Renal cortex interstitium (tissue), 11 donors: ENCODE results near the gene WFIKKN1. TPM values are rescaled to one million over a fixed set of nuclear protein-coding genes. Genes with fewer than 3 reads are reported as not detected.

Source experiments
- DNase-seq, 11 donors: peaks; one replicate each; pipeline ENCODE4 v3.0.0-alpha.2; 2013; ENCODE audit warnings: low read depth in 9 of 11, low spot score in 4 of 11; ENCODE audit errors: extremely low read depth in 1 of 11
- polyA plus RNA-seq, 3 donors: library from polyadenylated mRNA; unstranded; fragments of 120-200 nt; gene quantifications; one replicate each; pipeline ENCODE4 v1.2.1, GENCODE V29; 2013; ENCODE audit not compliant: insufficient read length in 3 of 3

WFIKKN1 gene
- polyA plus RNA-seq, 3 donors = 1.3 to 2.0 (median 2.0) TPM

GRCh38 chr16:645852-646678 is 15.3 kb downstream of the WFIKKN1 start:
- no peak for DNase-seq

GRCh38 chr16:646679-647172 is 15.9 kb downstream of the WFIKKN1 start:
- no peak for DNase-seq

DNA sequence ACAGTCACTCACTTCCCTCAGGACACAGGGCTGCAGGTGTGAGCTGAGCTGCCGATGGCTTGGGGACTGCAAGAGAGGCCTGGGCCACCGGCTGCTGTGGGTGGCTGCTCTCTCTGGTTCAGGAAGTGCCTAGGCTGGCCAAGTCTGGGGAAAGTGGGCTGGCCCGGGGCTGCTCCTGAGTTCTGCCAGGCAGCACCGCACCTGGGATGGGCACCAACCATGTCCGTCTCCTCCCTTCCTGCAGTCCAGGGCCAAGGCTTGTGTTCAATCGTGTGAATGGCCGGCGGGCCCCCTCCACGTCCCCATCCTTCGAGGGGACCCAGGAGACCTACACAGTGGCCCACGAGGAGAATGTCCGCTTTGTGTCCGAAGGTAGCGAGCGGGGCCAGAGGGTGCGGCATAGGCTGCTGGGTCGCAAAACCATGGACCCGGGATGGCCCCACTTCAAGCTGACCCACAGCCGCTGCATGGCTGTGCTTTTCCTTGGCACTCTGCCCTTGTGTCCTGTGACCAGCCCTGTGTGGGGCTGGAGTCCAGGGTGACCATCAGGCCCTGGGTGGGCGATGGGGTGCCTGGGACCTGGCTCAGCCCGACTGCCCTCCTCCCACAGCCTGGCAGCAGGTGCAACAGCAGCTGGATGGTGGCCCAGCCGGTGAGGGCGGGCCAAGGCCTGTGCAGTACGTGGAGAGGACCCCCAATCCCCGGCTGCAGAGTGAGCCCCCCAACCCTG is 16.6 kb downstream of the WFIKKN1 start:
- no peak for DNase-seq

DNA sequence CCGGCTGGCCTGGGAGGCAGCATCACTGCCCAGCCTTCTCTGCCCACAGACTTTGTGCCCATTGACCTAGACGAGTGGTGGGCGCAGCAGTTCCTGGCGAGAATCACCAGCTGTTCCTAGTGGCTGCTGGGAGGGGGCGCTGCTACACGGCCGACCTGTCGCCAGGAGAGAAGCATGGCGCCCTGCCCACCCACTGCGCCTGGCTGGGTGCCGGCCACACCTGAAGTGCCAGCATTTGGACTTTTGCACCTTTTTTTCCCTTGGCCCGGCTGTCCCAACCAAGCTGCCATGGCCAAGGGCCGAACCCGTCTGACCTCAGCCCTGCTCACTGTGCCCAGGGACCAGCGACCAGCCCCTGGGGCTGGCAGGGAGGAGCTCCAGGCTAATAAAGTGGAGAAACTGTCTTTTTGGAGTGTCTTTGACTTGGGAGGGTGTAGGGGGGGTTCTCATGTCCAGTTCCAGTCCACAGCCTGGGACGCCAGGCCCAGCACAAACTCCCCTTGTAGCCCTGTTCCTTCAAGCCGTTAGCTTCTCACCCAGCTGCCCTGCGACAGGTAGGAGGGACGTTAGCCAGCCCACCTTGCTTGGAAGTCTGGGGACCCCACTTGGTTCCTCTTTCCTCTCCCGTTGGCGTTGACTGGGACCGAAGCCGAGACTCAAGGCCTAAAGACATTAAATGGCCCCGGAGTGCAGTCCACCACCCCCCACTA is 17.4 kb downstream of the WFIKKN1 start:
- DNase-seq = no peak

DNA sequence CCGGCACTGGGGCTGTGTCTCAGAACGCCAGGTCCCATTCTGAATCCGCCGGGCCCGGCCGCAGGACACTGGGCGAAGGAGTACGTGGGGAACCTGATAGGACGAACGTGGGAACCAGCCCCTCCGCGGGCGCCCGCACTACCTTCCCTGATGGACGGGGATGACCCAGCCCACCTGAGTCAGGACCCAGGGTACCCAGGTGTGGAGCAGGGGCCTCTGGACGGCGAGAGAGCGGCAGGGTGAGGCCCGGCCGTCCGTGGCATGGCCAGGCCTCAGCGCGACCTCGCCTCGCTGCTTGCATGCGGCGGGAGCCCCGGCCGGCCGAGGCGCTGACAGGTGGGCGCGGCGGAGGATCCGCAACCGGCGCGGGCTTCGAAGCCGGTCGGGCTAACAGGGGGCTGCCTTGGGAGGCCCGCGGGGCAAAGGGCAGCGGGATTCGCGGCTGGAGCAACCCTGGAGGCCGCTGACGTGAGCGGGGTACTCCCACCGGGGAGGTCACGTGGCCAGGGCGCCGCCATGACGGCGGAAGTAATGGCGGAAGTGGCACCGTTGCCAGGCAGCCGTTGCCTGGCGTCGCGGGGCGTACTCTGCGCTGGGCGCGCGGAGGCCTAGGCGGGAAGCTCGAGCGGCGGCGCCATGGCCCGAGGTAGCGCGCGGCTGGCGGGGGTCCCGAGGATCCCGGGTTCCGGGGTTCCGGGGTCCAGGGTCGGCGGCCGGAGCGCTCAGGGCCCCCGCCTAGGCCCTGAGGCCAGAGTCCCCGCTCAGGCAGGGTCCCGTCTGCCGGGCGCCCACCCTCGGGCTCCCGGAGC is 18.2 kb downstream of the WFIKKN1 start, which contains the start of gene WDR90:
TSS of gene WDR90 (plus strand) at position 585 of the 809 bp plus-strand sequence. CDS start at position 637, 52 bp downstream.
- peak in 10 of 11 donors; percentile 72 to 87 (median 84) for DNase-seq

DNA sequence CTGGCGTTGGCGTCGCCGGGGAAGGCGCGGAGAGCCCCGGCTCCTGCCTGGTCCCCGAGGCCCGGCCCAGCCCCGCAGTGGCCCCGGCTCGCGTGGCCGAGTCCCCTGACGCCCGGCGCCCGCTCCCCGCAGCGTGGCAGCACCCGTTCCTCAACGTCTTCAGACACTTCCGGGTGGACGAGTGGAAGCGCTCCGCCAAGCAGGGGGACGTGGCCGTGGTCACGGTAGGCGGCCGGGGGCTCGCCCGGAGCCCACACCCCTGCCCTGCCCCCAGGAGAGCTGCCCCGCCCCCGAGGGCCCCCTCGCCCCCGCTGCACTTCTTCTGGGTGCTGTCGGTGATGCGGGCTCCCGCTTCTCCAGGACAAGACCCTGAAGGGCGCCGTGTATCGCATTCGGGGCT is 18.8 kb downstream of the WFIKKN1 start:
- no peak for DNase-seq

GRCh38 chr16:651844-652243 is 21.1 kb downstream of the WFIKKN1 start:
- DNase-seq = no peak

- DNase-seq = no peak
These were observed 21.9 kb downstream of the WFIKKN1 start for GRCh38 chr16:652454-653305.

GRCh38 chr16:654034-654433 is 23.2 kb downstream of the WFIKKN1 start:
- no peak for DNase-seq

DNA sequence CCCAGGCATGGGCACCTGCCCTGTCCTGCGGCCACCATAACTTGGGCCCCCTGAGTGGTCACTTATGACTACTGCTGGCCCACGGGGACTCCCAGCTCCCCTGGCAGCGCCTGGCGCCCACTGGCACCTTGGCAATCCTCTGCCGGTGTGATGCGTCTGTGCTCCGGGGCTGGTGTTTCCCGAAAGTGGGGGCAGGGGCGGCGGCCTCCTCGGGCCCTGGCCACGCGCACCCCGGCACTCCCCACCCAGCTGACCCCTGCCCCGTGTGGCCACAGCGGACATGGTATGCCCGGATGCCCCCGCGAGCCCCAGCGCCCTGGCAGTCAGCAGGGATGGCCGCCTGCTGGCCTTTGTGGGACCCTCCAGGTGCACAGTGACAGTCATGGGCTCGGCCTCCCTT is 26.7 kb downstream of the WFIKKN1 start:
- no peak for DNase-seq

DNA sequence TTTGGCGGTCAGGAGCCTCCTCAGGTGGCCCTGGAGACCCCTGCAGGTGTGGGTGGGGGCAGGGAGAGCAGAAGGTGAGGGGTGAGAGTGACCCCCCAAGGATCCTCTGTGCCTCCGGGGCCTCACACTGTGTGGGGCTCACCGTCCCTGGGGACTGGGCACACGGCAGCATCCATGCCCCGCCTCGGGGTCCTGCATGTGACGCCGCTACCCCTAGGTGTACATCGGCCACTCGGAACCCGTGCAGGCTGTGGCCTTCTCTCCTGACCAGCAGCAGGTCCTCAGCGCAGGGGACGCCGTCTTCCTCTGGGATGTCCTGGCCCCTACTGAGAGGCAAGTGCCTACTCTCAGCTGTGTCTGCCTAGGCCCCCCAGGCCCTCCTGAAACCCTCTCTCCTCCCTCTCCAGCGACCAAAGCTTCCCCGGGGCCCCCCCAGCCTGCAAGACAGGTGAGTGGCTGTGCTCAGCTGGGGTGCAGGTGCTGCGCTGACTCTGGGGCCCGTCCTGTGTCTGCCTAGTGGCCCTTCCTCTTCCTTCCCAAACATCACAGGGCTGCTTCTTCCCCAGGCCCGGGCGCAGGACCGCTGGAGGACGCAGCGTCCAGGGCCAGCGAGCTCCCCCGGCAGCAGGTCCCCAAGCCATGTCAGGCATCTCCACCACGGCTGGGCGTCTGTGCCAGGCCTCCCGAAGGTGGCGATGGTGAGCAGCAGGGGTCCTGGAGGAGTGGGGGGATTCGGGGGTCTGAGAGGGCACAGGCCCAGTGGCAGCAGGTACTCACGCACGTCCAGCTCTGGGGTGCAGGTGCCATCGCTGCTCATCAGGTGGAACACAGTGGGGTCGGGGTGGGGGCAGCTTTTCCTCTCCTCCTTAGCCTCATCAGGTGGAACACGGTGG is 28.1 kb downstream of the WFIKKN1 start:
- no peak for DNase-seq

DNA sequence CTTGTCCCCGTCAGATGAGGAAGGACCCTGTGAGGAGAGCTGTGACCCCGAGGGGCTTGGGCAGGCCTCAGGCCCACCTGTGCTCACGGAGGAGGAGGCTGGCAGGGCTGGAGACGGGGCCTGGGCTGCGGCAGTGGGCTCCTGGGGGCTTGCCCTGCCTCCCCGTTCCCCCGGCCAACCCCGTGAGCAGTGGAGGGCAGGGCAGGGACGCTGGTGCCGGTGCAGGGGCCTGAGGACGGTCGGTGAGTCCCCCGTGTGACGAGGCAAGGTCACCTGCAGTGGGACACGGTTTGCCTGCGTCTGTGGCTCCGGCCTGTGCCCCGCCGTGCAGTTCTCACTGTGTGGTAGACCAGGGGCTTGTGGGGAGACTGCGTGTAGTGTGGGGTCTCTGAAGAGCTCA is 28.8 kb downstream of the WFIKKN1 start:
- DNase-seq = no peak

DNA sequence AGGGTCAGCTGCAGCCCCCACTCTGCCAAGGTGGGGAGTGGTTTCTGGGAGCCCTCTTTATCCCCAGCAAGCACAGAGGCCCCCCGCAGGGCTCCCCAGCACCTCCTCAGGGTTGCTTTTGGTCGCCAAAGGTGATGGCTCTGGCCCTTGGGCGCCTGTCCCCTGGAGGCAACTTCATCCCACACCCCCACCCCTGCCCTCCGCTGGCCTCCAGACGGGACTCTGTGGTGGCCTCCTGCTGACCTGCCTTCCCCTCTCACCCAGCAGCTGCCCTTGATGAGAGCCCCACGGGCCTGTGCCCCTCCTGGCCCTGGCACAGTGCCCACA is 29.3 kb downstream of the WFIKKN1 start:
- no peak for DNase-seq

DNA sequence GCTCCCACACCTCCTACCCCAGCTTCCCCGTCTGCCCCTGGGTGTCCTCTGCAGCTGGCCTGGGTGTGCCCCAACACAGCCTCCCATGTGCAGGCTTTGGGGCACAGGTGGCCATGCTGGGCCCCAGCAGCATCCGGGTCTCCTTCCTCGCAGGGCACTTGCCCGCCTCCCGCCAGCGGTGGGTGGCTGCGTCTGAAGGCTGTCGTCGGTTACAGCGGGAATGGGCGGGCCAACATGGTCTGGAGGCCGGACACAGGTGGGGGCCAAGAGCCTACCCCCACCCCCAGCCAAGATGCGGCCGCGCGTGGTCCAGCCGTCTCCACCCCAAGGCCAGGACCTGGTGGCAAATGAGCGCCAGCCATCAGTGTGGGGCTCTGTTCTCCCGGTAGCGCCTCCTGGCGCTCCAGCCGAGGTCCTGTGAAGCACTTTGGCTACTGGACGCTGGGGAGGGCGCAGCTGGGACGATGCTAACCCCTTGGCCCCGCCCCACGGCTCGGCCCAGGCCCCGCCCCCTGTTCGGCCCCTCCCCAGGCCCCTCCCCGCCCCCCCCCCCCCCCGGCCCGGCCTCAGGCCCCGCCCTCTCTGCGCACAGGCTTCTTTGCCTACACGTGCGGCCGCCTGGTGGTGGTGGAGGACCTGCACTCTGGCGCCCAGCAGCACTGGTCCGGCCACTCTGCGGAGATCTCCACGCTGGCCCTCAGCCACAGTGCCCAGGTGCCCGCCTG is 29.8 kb downstream of the WFIKKN1 start:
- DNase-seq = peak in 7 of 11 donors; percentile 58 to 73 (median 66)

- DNase-seq = no peak
These were observed 30.5 kb downstream of the WFIKKN1 start for GRCh38 chr16:661184-661821.

DNA sequence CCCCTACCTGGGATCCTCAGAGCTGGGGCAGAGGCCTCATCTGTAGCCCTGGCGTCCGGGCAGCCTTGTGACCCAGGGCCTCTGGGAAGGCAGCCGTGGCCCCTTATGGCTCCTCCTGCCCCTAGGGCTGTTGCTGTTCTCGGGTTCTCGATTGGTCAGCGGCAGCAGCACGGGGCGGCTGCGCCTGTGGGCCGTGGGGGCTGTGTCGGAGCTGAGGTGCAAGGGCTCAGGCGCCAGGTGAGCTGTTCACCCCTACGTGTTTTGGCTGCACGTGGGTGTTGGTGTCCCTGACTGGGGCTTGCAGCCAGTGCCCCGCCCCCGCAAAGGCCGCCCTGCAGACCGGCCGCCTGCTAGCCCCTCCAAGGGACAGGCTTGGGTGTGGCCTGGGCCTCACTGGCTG is 31.3 kb downstream of the WFIKKN1 start:
- no peak for DNase-seq
